ENCODE measurements around the gene CNBD2.
"Not testable (repeated sequence)": the region's sequence is repeated elsewhere in the genome, so short reads cannot be mapped to it uniquely, and the experiment has no call there.

CNBD2 gene

GRCh38 chr20:36040571-36040970 is 72.2 kb downstream of the CNBD2 start:
- DNase-seq (ENCODE audit: low read depth in 1 of 2, low spot score in 1 of 2): no peak
- no peak for TF ChIP-seq JUND (IDR thresholded peaks at IDR 0.05; ENCODE audit: low read depth)
- in situ Hi-C loops (cut with HindIII; ENCODE audit: low pct_unique_long_range_greater_than_20kb, low sequenced_read_pairs): no loop called here

GRCh38 chr20:36043441-36043840 is 75.1 kb downstream of the CNBD2 start:
- in situ Hi-C loops (cut with HindIII; ENCODE audit: low pct_unique_long_range_greater_than_20kb, low sequenced_read_pairs): no loop called here
- DNase-seq (ENCODE audit: low read depth in 1 of 2, low spot score in 1 of 2): no peak

GRCh38 chr20:36043892-36044515 is 75.6 kb downstream of the CNBD2 start:
- DNase-seq (ENCODE audit: low read depth in 1 of 2, low spot score in 1 of 2): no peak
- no peak for TF ChIP-seq JUND (IDR thresholded peaks at IDR 0.05; ENCODE audit: low read depth)
- in situ Hi-C loops (cut with HindIII; ENCODE audit: low pct_unique_long_range_greater_than_20kb, low sequenced_read_pairs): no loop called here

More at GRCh38 chr20:36043441-36043840, 75.1 kb downstream of the CNBD2 start:
- TF ChIP-seq JUND (IDR thresholded peaks at IDR 0.05; ENCODE audit: low read depth): no peak

GRCh38 chr20:36045373-36045714 is 77.0 kb downstream of the CNBD2 start:
- no peak for TF ChIP-seq JUND (IDR thresholded peaks at IDR 0.05; ENCODE audit: low read depth)
- in situ Hi-C loops (cut with HindIII; ENCODE audit: low pct_unique_long_range_greater_than_20kb, low sequenced_read_pairs): no loop called here
- DNase-seq (ENCODE audit: low read depth in 1 of 2, low spot score in 1 of 2): no peak

- DNase-seq (ENCODE audit: low read depth in 1 of 2, low spot score in 1 of 2); in situ Hi-C loops (cut with HindIII; ENCODE audit: low pct_unique_long_range_greater_than_20kb, low sequenced_read_pairs): not testable (repeated sequence)
These were observed 77.8 kb downstream of the CNBD2 start for GRCh38 chr20:36046073-36046798.

- DNase-seq (ENCODE audit: low read depth in 1 of 2, low spot score in 1 of 2); in situ Hi-C loops (cut with HindIII; ENCODE audit: low pct_unique_long_range_greater_than_20kb, low sequenced_read_pairs): not testable (repeated sequence)
These were observed 81.0 kb downstream of the CNBD2 start for GRCh38 chr20:36049408-36049807.

GRCh38 chr20:36050436-36051317 is 82.3 kb downstream of the CNBD2 start:
- TF ChIP-seq JUND (IDR thresholded peaks at IDR 0.05; ENCODE audit: low read depth): no peak
- in situ Hi-C loops (cut with HindIII; ENCODE audit: low pct_unique_long_range_greater_than_20kb, low sequenced_read_pairs): no loop called here
- peak; percentile 90 to 94 for DNase-seq (ENCODE audit: low read depth in 1 of 2, low spot score in 1 of 2)

GRCh38 chr20:36051318-36052116 is 83.1 kb downstream of the CNBD2 start:
- in situ Hi-C loops (cut with HindIII; ENCODE audit: low pct_unique_long_range_greater_than_20kb, low sequenced_read_pairs): no loop called here
- no peak for TF ChIP-seq JUND (IDR thresholded peaks at IDR 0.05; ENCODE audit: low read depth)
- no peak for DNase-seq (ENCODE audit: low read depth in 1 of 2, low spot score in 1 of 2)

GRCh38 chr20:36052117-36052513 is 83.7 kb downstream of the CNBD2 start:
- in situ Hi-C loops (cut with HindIII; ENCODE audit: low pct_unique_long_range_greater_than_20kb, low sequenced_read_pairs): no loop called here
- DNase-seq (ENCODE audit: low read depth in 1 of 2, low spot score in 1 of 2): no peak
- no peak for TF ChIP-seq JUND (IDR thresholded peaks at IDR 0.05; ENCODE audit: low read depth)

GRCh38 chr20:36053863-36054518 is 85.6 kb downstream of the CNBD2 start:
- DNase-seq (ENCODE audit: low read depth in 1 of 2, low spot score in 1 of 2); in situ Hi-C loops (cut with HindIII; ENCODE audit: low pct_unique_long_range_greater_than_20kb, low sequenced_read_pairs): not testable (repeated sequence)

- in situ Hi-C loops (cut with HindIII; ENCODE audit: low pct_unique_long_range_greater_than_20kb, low sequenced_read_pairs): no loop called here
- TF ChIP-seq JUND (IDR thresholded peaks at IDR 0.05; ENCODE audit: low read depth): no peak
- no peak for DNase-seq (ENCODE audit: low read depth in 1 of 2, low spot score in 1 of 2)
These were observed 86.8 kb downstream of the CNBD2 start for GRCh38 chr20:36055145-36055544.

- in situ Hi-C loops (cut with HindIII; ENCODE audit: low pct_unique_long_range_greater_than_20kb, low sequenced_read_pairs): no loop called here
- DNase-seq (ENCODE audit: low read depth in 1 of 2, low spot score in 1 of 2): no peak
- TF ChIP-seq JUND (IDR thresholded peaks at IDR 0.05; ENCODE audit: low read depth): no peak
These were observed 92.3 kb downstream of the CNBD2 start for GRCh38 chr20:36060676-36061075.

All from T47D (cell line).